PC-9 (cell line): Measurements from ENCODE around the gene RAB9B. TPM values are rescaled to one million over a fixed set of nuclear protein-coding genes. Genes with fewer than 3 reads are reported as not detected.

ENCODE experiments used
- BruUV-seq: library from RNA; stranded (reverse); fragments of 400-500 nt; replicated peaks from 2 replicates; lab custom pipeline; 2021; lab: Mats Ljungman, UMichigan
- CTCF ChIA-PET: fragments of 300-600 bp; sonication (Branson Sonifier 250); formaldehyde crosslinking; loops from one replicate; lab custom pipeline; 2022; ENCODE audit warnings: antibody characterized with exemption; lab: Charles Lee
- POLR2A ChIA-PET: fragments of 300-600 bp; sonication (Branson Sonifier 250); formaldehyde crosslinking; loops from one replicate; lab custom pipeline; 2022; ENCODE audit warnings: antibody characterized with exemption; ENCODE audit not compliant: unreplicated experiment; lab: Charles Lee
- DNase-seq, 2 experiments: peaks; one replicate each; pipeline versions ENCODE4 v3.0.0 to v3.0.0-alpha.2; 2015 to 2022; ENCODE audit warnings: mixed read lengths in 1 of 2
- H2AFZ ChIP-seq: fragments of 200-600 bp; sonication (generic); 2 replicates; pipeline ENCODE4 v1.8.1; 2017; ENCODE audit warnings: antibody characterized with exemption
- H3F3A ChIP-seq: fragments of 200-600 bp; sonication (generic); 2 replicates; pipeline ENCODE4 v1.8.1; 2017; ENCODE audit warnings: antibody characterized with exemption, mild to moderate bottlenecking, low read depth; ENCODE audit not compliant: insufficient read depth
- H3K27ac ChIP-seq: fragments of 200-600 bp; sonication (generic); 2 replicates; pipeline ENCODE4 v1.6.1; 2016; ENCODE audit warnings: mixed run types
- H3K27me3 ChIP-seq: fragments of 200-600 bp; sonication (generic); 2 replicates; pipeline ENCODE4 v1.6.1; 2016; ENCODE audit warnings: low read depth, mixed run types; ENCODE audit not compliant: insufficient read depth
- H3K36me3 ChIP-seq: fragments of 200-600 bp; sonication (generic); 2 replicates; pipeline ENCODE4 v1.6.1; 2016; ENCODE audit warnings: low read depth, mixed run types
- H3K4me1 ChIP-seq: fragments of 200-600 bp; sonication (generic); replicated peaks from 2 replicates; pipeline ENCODE4 v1.6.1; 2016; ENCODE audit warnings: mixed run types; ENCODE audit not compliant: insufficient read depth
- H3K4me2 ChIP-seq: fragments of 200-600 bp; sonication (generic); 2 replicates; pipeline ENCODE4 v1.6.1; 2017; ENCODE audit warnings: mixed run types
- H3K4me3 ChIP-seq: fragments of 200-600 bp; sonication (generic); 2 replicates; pipeline ENCODE4 v1.6.1; 2016; ENCODE audit warnings: mixed run types
- H3K79me2 ChIP-seq: fragments of 200-600 bp; sonication (generic); 2 replicates; pipeline ENCODE4 v1.6.1; 2017; ENCODE audit warnings: low read depth, mixed run types
- H3K9me2 ChIP-seq: fragments of 200-600 bp; sonication (generic); 2 replicates; pipeline ENCODE4 v1.8.1; 2017; ENCODE audit warnings: mild to moderate bottlenecking; ENCODE audit not compliant: insufficient read depth
- H3K9me3 ChIP-seq: fragments of 200-600 bp; sonication (generic); 2 replicates; pipeline ENCODE4 v1.8.1; 2016; ENCODE audit warnings: low read depth; ENCODE audit not compliant: insufficient read depth
- H4K20me1 ChIP-seq: fragments of 200-600 bp; sonication (generic); 2 replicates; pipeline ENCODE4 v1.8.1; 2017; ENCODE audit not compliant: insufficient read depth
- CTCF ChIP-seq: fragments of 200-600 bp; sonication (generic); conservative IDR thresholded peaks from 2 replicates; pipeline ENCODE4 v1.6.1; 2017; ENCODE audit warnings: mixed run types, antibody characterized with exemption, mild to moderate bottlenecking, moderate library complexity
- EZH2 ChIP-seq: fragments of 200-600 bp; sonication (generic); IDR thresholded peaks from 2 replicates; pipeline ENCODE4 v1.8.0; 2017; ENCODE audit warnings: antibody characterized with exemption, low read depth
- intact Hi-C: fragments of 100-400 bp; cut with micrococcal nuclease; formaldehyde crosslinking; loops from one replicate; pipeline ENCODE4 v1.10.0; 2022; ENCODE audit not compliant: unreplicated experiment
- total RNA-seq: library from RNA; stranded (reverse); gene quantifications from 2 replicates; pipeline ENCODE4 v1.2.3, GENCODE V29; 2021

RAB9B gene
- total RNA-seq, 1 experiment from 2014 or later: not detected

DNA sequence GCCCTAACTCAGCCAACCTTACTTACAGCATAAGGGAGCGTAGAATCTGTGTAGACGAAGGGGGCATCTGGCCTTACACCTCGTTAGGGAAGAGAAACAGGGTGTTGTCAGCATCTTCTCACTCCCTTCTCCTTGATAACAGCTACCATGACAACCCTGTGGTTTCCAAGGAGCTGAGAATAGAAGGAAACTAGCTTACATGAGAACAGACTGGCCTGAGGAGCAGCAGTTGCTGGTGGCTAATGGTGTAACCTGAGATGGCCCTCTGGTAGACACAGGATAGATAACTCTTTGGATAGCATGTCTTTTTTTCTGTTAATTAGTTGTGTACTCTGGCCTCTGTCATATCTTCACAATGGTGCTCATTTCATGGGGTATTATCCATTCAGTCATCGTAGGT is 40.8 kb downstream of the RAB9B start:
- Histone ChIP-seq H2AFZ (no peak overlapping the region), H3K4me1 (no peaks in the 10 kb centered on the region), H3F3A (no peaks in the 10 kb centered on the region), H3K79me2 (no peaks in the 10 kb centered on the region), H3K4me2 (no peak overlapping the region), H3K27ac (no peak overlapping the region), H3K9me2 (no peaks in the 10 kb centered on the region), H3K27me3 (peaks cover 16% of the 10 kb centered on the region), H3K4me3 (no peak overlapping the region), H3K9me3 (no peaks in the 10 kb centered on the region), H3K36me3 (no peaks in the 10 kb centered on the region), H4K20me1 (no peaks in the 10 kb centered on the region)
- TF ChIP-seq CTCF: no peak
- no peak for TF ChIP-seq EZH2
- DNase-seq: no peak
- intact Hi-C loops: no loop called here
- no TSS peak for BruUV-seq
- ChIA-PET POLR2A (no interaction called here), CTCF (no interaction called here)

GRCh38 chrX:103789004-103789403 is 43.1 kb downstream of the RAB9B start:
- POLR2A ChIA-PET: no interaction called here
- Histone ChIP-seq H3K4me2 (no peak overlapping the region), H4K20me1 (no peaks in the 10 kb centered on the region)

GRCh38 chrX:103783971-103784370 is 48.1 kb downstream of the RAB9B start:
- Histone ChIP-seq H3K9me3 (no peaks in the 10 kb centered on the region), H3K4me1 (no peaks in the 10 kb centered on the region), H3K79me2 (no peaks in the 10 kb centered on the region), H3K27me3 (peaks cover 16% of the 10 kb centered on the region), H3K36me3 (no peaks in the 10 kb centered on the region), H4K20me1 (no peaks in the 10 kb centered on the region), H3K4me2 (no peak overlapping the region), H3K4me3 (no peak overlapping the region), H3K9me2 (no peaks in the 10 kb centered on the region), H3F3A (no peaks in the 10 kb centered on the region), H2AFZ (no peak overlapping the region), H3K27ac (no peak overlapping the region)
- TF ChIP-seq CTCF: no peak
- no peak for TF ChIP-seq EZH2
- ChIA-PET POLR2A (no interaction called here), CTCF (no interaction called here)
- BruUV-seq: no TSS peak
- intact Hi-C loops: no loop called here
- DNase-seq: no peak

More at GRCh38 chrX:103789004-103789403, 43.1 kb downstream of the RAB9B start:
- Histone ChIP-seq H3K36me3 (no peaks in the 10 kb centered on the region), H3K9me3 (no peaks in the 10 kb centered on the region), H3K4me1 (no peaks in the 10 kb centered on the region), H3F3A (no peaks in the 10 kb centered on the region), H3K9me2 (no peaks in the 10 kb centered on the region), H3K4me3 (no peak overlapping the region), H2AFZ (no peak overlapping the region), H3K27ac (no peak overlapping the region), H3K27me3 (peaks cover 16% of the 10 kb centered on the region), H3K79me2 (no peaks in the 10 kb centered on the region)
- no peak for DNase-seq
- intact Hi-C loops: no loop called here
- no TSS peak for BruUV-seq
- TF ChIP-seq CTCF (no peak), EZH2 (no peak)
- CTCF ChIA-PET: no interaction called here
